Endodermal cell (in vitro differentiated cells): ENCODE data around the gene CIP2A. TPM values are rescaled to one million over a fixed set of nuclear protein-coding genes. Genes with fewer than 3 reads are reported as not detected.

Experiments used
- DNase-seq: peaks from one replicate; pipeline ENCODE4 v3.0.0-alpha.2; 2017
- H3K27ac ChIP-seq: 2 replicates; pipeline ENCODE4 v1.5.1; 2013; ENCODE audit warnings: mild to moderate bottlenecking, low read depth, low read length, moderate library complexity
- H3K27me3 ChIP-seq: 2 replicates; pipeline ENCODE4 v1.6.1; 2013; ENCODE audit warnings: mild to moderate bottlenecking, low read length, moderate library complexity; ENCODE audit not compliant: insufficient read depth, control insufficient read depth, poor library complexity, severe bottlenecking
- H3K36me3 ChIP-seq: 2 replicates; pipeline ENCODE4 v1.7.0; 2013; ENCODE audit warnings: mild to moderate bottlenecking, low read length, moderate library complexity; ENCODE audit not compliant: control insufficient read depth, insufficient read depth
- H3K4me1 ChIP-seq: one replicate; pipeline ENCODE4 v1.7.0; 2013; ENCODE audit warnings: low read length; ENCODE audit not compliant: control insufficient read depth, insufficient read depth
- H3K4me3 ChIP-seq: 2 replicates; pipeline ENCODE4 v1.5.1; 2013; ENCODE audit warnings: mild to moderate bottlenecking, low read length, moderate library complexity
- H3K9ac ChIP-seq: 2 replicates; pipeline ENCODE4 v1.6.1; 2013; ENCODE audit warnings: mild to moderate bottlenecking, low read length, moderate library complexity; ENCODE audit not compliant: poor library complexity, severe bottlenecking; ENCODE audit errors: extremely low read depth
- H3K9me3 ChIP-seq: 2 replicates; pipeline ENCODE4 v1.6.1; 2013; ENCODE audit warnings: mild to moderate bottlenecking, low read length, moderate library complexity; ENCODE audit not compliant: control insufficient read depth
- H3K27ac Mint-ChIP-seq: 2 replicates; pipeline ENCODE4 v1.8.0; 2020; ENCODE audit warnings: mixed read lengths
- H3K27me3 Mint-ChIP-seq: 2 replicates; pipeline ENCODE4 v1.8.0; 2021; ENCODE audit warnings: mild to moderate bottlenecking, mixed read lengths; ENCODE audit not compliant: insufficient read depth
- H3K36me3 Mint-ChIP-seq: 2 replicates; pipeline ENCODE4 v1.8.0; 2020; ENCODE audit warnings: low read depth, mixed read lengths
- H3K4me1 Mint-ChIP-seq: 2 replicates; pipeline ENCODE4 v1.8.0; 2020; ENCODE audit warnings: mixed read lengths
- H3K4me3 Mint-ChIP-seq: 2 replicates; pipeline ENCODE4 v1.8.0; 2020; ENCODE audit warnings: mild to moderate bottlenecking, moderate library complexity, mixed read lengths
- H3K9me3 Mint-ChIP-seq: 2 replicates; pipeline ENCODE4 v1.8.0; 2020; ENCODE audit warnings: mild to moderate bottlenecking, mixed read lengths
- WGBS, 2 experiments: methylation state at CpG; one replicate each; pipeline versions ENCODE4 v1.1.5 to v1.1.7; 2013; ENCODE audit warnings: missing lambda C conversion rate in 2 of 2, mixed read lengths in 1 of 2; ENCODE audit not compliant: insufficient coverage in 1 of 2, insufficient read length in 1 of 2; 5-methylcytosine and 5-hydroxymethylcytosine counted together
- total RNA-seq, 2 donors: library from RNA; stranded (reverse); fragmentation: NEBNext Ultra II Directional in 1 of 2; extraction: Animal tissue kit (Norgen Biotek cat#: 25700) in 1 of 2; gene quantifications; 2 replicates in 1 of 2; 3 replicates in 1 of 2; pipeline ENCODE4 v1.2.1, GENCODE V29; 2021
- TF ChIP-seq, protein P1 (sequence below): fragments of 200-600 bp; sonication (generic); conservative IDR thresholded peaks from 2 replicates; pipeline ENCODE4 v1.5.0; 2021; ENCODE audit warnings: antibody characterized with exemption, mild to moderate bottlenecking

Gene CIP2A
- total RNA-seq, 2 donors from 2014 or later: 30.3 to 43.6 TPM

DNA sequence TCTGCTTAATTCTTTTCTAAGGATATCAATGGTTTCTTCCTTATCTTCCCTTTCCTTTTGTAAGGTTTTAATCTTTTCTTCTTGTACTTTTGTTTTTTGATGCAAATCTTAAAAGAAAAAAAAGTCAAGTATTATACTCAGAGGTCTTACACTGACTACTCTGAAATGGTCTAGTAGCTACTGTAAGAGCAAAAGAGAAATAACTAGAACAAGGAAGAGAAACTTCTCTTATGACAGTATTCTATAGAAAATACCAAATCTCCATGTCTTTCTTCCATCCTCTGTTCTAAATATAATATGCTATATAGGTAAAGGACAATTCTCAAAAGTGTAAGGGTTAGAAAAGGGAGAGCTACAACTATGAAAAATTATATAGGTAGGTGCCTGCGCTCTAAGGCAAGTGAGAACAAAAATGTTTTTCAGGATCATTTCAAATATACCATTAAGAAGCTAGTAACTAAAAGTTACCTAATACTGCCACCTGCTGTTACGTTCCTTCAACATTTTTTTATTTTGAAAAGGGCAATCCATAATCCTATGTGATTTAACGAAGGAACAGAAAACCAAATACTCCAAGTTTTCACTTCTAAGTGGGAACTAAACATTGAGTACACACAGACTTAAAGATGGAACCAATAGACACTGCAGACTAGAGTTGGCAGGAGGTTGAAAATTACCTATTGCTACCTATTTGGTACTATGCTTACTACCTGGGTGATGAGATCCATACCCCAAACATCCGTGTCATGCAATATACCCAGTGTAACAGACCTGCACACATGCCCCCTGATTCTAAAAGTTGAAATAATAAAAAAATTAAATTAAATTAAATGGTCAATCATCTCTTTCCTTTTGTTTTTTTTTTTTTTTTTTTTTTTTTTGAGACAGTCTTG is 36.7 kb downstream of the CIP2A start:
- Mint-ChIP-seq H3K4me1 (peaks cover 15% of the 10 kb centered on the region), H3K27me3 (no peaks in the 10 kb centered on the region), H3K4me3 (no peak overlapping the region), H3K36me3 (peaks cover 14% of the 10 kb centered on the region), H3K27ac (no peak overlapping the region), H3K9me3 (no peaks in the 10 kb centered on the region)
- no peak overlapping the region for H3K9ac ChIP-seq
- H3K9me3 ChIP-seq: no peaks in the 10 kb centered on the region
- DNase-seq: no peak
- H3K4me3 ChIP-seq: no peak overlapping the region
- H3K4me1 ChIP-seq: peaks cover 11% of the 10 kb centered on the region
- 67 to 78% methylated on average over 1 to 4 of the region's 4 CpGs for WGBS, 2 experiments
- no peak overlapping the region for H3K27ac ChIP-seq
- peaks cover 42% of the 10 kb centered on the region for H3K36me3 ChIP-seq
- TF ChIP-seq, protein P1, sequence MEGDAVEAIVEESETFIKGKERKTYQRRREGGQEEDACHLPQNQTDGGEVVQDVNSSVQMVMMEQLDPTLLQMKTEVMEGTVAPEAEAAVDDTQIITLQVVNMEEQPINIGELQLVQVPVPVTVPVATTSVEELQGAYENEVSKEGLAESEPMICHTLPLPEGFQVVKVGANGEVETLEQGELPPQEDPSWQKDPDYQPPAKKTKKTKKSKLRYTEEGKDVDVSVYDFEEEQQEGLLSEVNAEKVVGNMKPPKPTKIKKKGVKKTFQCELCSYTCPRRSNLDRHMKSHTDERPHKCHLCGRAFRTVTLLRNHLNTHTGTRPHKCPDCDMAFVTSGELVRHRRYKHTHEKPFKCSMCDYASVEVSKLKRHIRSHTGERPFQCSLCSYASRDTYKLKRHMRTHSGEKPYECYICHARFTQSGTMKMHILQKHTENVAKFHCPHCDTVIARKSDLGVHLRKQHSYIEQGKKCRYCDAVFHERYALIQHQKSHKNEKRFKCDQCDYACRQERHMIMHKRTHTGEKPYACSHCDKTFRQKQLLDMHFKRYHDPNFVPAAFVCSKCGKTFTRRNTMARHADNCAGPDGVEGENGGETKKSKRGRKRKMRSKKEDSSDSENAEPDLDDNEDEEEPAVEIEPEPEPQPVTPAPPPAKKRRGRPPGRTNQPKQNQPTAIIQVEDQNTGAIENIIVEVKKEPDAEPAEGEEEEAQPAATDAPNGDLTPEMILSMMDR: peak; percentile 76
- H3K27me3 ChIP-seq: no peaks in the 10 kb centered on the region

DNA sequence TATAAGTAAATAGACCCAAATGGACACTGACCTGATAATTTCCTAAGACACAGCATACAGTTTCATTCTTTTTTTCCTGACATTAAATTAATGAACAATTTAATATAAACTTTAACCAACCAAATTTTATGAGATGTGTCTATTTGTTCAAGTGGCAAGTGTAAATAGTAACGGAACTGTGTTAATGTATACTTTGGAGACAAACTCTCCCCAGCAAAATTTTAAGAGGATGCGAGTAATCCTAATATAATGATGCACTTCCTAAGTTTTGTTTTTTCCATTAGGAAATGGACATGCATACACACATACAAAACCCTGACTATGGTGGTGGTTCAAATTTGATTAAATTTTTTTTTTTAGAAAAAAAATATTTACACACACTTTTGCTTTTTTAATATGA is 40.4 kb downstream of the CIP2A start:
- H3K36me3 ChIP-seq: peaks cover 35% of the 10 kb centered on the region
- no peaks in the 10 kb centered on the region for H3K4me1 ChIP-seq
- no peaks in the 10 kb centered on the region for H3K9me3 ChIP-seq
- Mint-ChIP-seq H3K4me1 (peaks cover 3% of the 10 kb centered on the region), H3K36me3 (peaks cover 12% of the 10 kb centered on the region), H3K9me3 (no peaks in the 10 kb centered on the region), H3K27me3 (no peaks in the 10 kb centered on the region), H3K27ac (no peak overlapping the region), H3K4me3 (no peak overlapping the region)
- DNase-seq: no peak
- TF ChIP-seq, protein P1: no peak
- 100% methylated on average over 2 of the region's 2 CpGs; no CpG with 5 or more reads in 1 of the 2 experiments for WGBS, 2 experiments
- H3K27me3 ChIP-seq: no peaks in the 10 kb centered on the region
- H3K27ac ChIP-seq: no peak overlapping the region
- no peak overlapping the region for H3K9ac ChIP-seq
- H3K4me3 ChIP-seq: no peak overlapping the region

DNA sequence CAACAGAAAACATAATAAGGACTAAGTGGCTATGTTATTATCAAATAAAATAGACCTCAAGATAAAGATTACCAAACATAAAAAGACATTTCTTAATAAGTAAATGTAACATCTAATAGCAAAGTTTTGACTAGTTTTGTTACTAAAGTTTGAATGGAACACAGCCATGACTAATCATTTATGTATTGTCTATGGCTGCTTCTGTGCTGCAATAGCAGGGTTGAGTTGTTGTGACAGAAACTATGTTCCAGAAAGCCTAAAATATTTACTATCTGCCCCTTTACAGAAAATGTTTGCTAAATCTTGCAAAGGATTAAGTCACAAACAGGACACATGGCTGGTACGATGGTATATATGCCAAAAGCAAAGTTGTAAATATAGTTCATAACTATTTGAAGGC is 40.9 kb downstream of the CIP2A start:
- Mint-ChIP-seq H3K4me1 (peaks cover 3% of the 10 kb centered on the region), H3K27ac (no peak overlapping the region), H3K36me3 (peaks cover 17% of the 10 kb centered on the region), H3K9me3 (no peaks in the 10 kb centered on the region), H3K27me3 (no peaks in the 10 kb centered on the region), H3K4me3 (no peak overlapping the region)
- Histone ChIP-seq H3K4me1 (no peaks in the 10 kb centered on the region), H3K36me3 (peaks cover 41% of the 10 kb centered on the region), H3K9ac (no peak overlapping the region), H3K27ac (no peak overlapping the region), H3K27me3 (no peaks in the 10 kb centered on the region), H3K9me3 (no peaks in the 10 kb centered on the region), H3K4me3 (no peak overlapping the region)
- WGBS, 2 experiments: 97 to 100% methylated on average over 1 of the region's 1 CpG
- no peak for DNase-seq
- TF ChIP-seq, protein P1: no peak
